ENCODE measurements around the gene AFF4.

DNA sequence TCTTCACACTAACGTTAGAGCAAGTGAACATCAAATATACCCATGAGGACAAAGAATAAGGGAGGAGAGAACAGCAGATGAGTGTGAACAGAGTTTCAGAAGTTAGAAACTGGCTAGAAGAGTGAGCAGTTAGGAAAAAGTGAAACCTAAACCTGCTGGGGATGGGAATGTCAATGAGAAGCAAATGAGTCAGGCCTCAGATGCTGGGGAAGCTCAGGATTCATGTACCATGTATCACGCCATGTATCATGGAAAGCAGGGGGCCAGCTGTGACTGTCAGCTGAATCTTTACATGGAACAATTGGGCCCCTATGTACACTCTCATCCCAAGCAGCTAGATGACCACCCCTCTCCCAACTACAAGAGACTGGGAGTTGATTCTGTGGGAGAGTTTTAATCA is 113.4 kb downstream of the AFF4 start:
- TF ChIP-seq YY1 (IDR thresholded peaks at IDR 0.05; ENCODE audit: insufficient read depth, insufficient read length) (no peak), ZNF274 (IDR thresholded peaks at IDR 0.05; ENCODE audit: low read depth, low read length) (no peak), SUZ12 (IDR thresholded peaks at IDR 0.05; ENCODE audit: extremely low read depth, insufficient read depth, insufficient read length) (no peak)

Data from NT2/D1 (cell line).